Liver (tissue), 3 donors: ENCODE results near the gene COL4A1.

Experiments used
- GABPA ChIP-seq, 2 donors: IDR thresholded peaks in 1 of 2; conservative IDR thresholded peaks in 1 of 2; 2 replicates each; pipeline ENCODE4 v1.6.1; 2016; ENCODE audit warnings: antibody characterized with exemption in 2 of 2, mild to moderate bottlenecking in 1 of 2, moderate library complexity in 1 of 2
- JUND ChIP-seq, 2 donors: IDR thresholded peaks; 2 replicates each; pipeline ENCODE4 v1.6.1; 2016; ENCODE audit warnings: antibody characterized with exemption in 2 of 2
- RAD21 ChIP-seq, 2 donors: IDR thresholded peaks; 2 replicates each; pipeline ENCODE4 v1.6.1; 2016; ENCODE audit warnings: antibody characterized with exemption in 2 of 2, mild to moderate bottlenecking in 2 of 2
- SP1 ChIP-seq: IDR thresholded peaks from 2 replicates; pipeline ENCODE4 v1.6.1; 2018; ENCODE audit warnings: antibody characterized with exemption, mild to moderate bottlenecking
- TAF1 ChIP-seq: conservative IDR thresholded peaks from 2 replicates; pipeline ENCODE4 v1.6.1; 2016; ENCODE audit warnings: antibody characterized with exemption, mild to moderate bottlenecking
- YY1 ChIP-seq: IDR thresholded peaks from 2 replicates; pipeline ENCODE4 v1.6.1; 2016; ENCODE audit warnings: antibody characterized with exemption, mild to moderate bottlenecking
- TF ChIP-seq, protein P1 (sequence below): fragments of 150-350 bp; IDR thresholded peaks from 2 replicates; pipeline ENCODE4 v1.5.1; 2017; ENCODE audit warnings: improper control_type of control experiment, low read depth, low read length; ENCODE audit not compliant: missing input control
- TF ChIP-seq, protein P2 (sequence below): IDR thresholded peaks from 2 replicates; pipeline ENCODE4 v1.6.1; 2016; ENCODE audit warnings: antibody characterized with exemption, mild to moderate bottlenecking
- TF ChIP-seq, protein P3 (sequence below): IDR thresholded peaks from 2 replicates; pipeline ENCODE4 v1.6.1; 2016; ENCODE audit warnings: antibody characterized with exemption
- TF ChIP-seq, protein P4 (sequence below): IDR thresholded peaks from 2 replicates; pipeline ENCODE4 v1.6.1; 2016; ENCODE audit warnings: antibody characterized with exemption
- TF ChIP-seq, protein P5 (sequence below): IDR thresholded peaks from 2 replicates; pipeline ENCODE4 v1.6.1; 2016; ENCODE audit warnings: antibody characterized with exemption
- donor health status: healthy.
- donor health status: healthy.

DNA sequence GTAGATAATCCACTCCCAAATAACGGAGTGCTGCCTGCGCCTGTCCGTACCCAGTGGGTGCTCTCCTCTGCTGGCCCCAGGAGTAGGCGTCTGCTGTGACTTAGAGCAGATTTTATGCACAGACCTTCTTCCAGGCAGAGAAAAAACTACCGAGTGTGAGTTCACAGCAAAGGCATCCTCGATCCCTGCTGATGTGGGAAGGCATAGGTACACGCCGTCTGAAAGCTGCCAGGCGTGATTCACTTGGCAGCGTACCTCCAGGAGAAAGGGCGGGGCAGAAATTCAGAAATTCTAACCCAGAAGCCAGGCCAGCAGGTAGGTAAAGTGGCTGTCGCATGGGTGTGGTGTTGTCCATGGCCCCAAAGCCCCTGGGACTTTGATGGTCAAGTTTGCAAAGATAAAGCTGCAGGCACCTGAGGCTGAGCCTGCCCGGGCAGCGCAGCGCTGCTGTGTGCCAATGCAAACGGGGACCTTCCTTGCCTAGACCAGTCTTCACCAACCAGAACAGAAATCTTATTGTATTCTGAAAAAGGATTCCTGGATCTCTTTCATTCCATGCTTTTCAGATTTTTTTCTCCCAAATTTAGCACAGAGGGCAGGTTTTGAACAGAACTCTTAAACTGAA, 36.4 kb upstream of the COL4A1 start:
- TF ChIP-seq, protein P1, sequence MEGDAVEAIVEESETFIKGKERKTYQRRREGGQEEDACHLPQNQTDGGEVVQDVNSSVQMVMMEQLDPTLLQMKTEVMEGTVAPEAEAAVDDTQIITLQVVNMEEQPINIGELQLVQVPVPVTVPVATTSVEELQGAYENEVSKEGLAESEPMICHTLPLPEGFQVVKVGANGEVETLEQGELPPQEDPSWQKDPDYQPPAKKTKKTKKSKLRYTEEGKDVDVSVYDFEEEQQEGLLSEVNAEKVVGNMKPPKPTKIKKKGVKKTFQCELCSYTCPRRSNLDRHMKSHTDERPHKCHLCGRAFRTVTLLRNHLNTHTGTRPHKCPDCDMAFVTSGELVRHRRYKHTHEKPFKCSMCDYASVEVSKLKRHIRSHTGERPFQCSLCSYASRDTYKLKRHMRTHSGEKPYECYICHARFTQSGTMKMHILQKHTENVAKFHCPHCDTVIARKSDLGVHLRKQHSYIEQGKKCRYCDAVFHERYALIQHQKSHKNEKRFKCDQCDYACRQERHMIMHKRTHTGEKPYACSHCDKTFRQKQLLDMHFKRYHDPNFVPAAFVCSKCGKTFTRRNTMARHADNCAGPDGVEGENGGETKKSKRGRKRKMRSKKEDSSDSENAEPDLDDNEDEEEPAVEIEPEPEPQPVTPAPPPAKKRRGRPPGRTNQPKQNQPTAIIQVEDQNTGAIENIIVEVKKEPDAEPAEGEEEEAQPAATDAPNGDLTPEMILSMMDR, result no peak
- TF ChIP-seq TAF1 (no peak), JUND (IDR thresholded peaks at IDR 0.05) (no peak), YY1 (no peak), RAD21 (IDR thresholded peaks at IDR 0.05) (no peak), GABPA (IDR thresholded peaks at IDR 0.05 in 1 of 2, conservative IDR thresholded peaks at IDR 0.05 in 1 of 2) (no peak), SP1 (no peak)
- TF ChIP-seq, protein P2, sequence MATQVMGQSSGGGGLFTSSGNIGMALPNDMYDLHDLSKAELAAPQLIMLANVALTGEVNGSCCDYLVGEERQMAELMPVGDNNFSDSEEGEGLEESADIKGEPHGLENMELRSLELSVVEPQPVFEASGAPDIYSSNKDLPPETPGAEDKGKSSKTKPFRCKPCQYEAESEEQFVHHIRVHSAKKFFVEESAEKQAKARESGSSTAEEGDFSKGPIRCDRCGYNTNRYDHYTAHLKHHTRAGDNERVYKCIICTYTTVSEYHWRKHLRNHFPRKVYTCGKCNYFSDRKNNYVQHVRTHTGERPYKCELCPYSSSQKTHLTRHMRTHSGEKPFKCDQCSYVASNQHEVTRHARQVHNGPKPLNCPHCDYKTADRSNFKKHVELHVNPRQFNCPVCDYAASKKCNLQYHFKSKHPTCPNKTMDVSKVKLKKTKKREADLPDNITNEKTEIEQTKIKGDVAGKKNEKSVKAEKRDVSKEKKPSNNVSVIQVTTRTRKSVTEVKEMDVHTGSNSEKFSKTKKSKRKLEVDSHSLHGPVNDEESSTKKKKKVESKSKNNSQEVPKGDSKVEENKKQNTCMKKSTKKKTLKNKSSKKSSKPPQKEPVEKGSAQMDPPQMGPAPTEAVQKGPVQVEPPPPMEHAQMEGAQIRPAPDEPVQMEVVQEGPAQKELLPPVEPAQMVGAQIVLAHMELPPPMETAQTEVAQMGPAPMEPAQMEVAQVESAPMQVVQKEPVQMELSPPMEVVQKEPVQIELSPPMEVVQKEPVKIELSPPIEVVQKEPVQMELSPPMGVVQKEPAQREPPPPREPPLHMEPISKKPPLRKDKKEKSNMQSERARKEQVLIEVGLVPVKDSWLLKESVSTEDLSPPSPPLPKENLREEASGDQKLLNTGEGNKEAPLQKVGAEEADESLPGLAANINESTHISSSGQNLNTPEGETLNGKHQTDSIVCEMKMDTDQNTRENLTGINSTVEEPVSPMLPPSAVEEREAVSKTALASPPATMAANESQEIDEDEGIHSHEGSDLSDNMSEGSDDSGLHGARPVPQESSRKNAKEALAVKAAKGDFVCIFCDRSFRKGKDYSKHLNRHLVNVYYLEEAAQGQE, result no peak
- TF ChIP-seq, protein P3, sequence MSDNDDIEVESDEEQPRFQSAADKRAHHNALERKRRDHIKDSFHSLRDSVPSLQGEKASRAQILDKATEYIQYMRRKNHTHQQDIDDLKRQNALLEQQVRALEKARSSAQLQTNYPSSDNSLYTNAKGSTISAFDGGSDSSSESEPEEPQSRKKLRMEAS, result no peak
- TF ChIP-seq, protein P4, sequence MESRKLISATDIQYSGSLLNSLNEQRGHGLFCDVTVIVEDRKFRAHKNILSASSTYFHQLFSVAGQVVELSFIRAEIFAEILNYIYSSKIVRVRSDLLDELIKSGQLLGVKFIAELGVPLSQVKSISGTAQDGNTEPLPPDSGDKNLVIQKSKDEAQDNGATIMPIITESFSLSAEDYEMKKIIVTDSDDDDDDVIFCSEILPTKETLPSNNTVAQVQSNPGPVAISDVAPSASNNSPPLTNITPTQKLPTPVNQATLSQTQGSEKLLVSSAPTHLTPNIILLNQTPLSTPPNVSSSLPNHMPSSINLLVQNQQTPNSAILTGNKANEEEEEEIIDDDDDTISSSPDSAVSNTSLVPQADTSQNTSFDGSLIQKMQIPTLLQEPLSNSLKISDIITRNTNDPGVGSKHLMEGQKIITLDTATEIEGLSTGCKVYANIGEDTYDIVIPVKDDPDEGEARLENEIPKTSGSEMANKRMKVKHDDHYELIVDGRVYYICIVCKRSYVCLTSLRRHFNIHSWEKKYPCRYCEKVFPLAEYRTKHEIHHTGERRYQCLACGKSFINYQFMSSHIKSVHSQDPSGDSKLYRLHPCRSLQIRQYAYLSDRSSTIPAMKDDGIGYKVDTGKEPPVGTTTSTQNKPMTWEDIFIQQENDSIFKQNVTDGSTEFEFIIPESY, result no peak
- TF ChIP-seq, protein P5, sequence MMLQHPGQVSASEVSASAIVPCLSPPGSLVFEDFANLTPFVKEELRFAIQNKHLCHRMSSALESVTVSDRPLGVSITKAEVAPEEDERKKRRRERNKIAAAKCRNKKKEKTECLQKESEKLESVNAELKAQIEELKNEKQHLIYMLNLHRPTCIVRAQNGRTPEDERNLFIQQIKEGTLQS, result no peak
